ENCODE data around the gene PRKAR2B.

PRKAR2B gene

DNA sequence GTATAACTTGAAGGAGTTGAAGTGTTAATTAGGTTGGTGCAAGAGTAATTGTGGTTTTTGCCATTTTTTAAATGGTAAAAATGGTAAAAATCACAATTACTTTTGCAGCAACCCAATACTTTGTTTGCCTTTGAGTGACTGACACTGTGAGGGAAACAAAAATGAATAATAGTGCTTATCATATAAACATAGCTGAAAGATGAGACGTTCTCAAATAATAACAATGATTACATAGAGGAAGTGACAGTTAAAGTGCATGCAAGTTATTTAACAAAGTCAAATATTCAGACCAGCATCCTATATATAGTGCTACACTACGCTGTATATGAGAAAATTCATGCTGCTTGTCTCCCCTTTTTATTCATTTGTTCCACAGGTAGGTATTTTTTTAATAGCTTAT is 119.6 kb downstream of the PRKAR2B start:
- no peak for DNase-seq

DNA sequence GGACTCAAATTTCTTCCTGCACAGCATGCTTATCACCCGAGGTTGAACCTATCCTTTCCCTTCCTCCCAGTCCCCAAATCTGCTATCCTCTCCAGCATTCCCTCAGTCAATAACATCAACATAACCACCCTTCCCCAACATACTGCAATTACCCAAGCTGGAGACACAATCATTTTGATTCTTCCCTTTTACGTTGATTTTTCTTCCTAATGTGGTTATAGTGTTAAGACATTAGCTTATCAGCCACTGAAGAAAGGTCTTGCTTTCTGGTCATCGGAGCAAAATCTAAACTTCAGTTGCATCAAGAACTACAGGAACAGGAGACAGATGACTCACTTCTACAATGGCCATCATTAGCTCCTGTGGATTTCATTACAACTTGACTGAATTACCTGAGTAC is 120.8 kb downstream of the PRKAR2B start:
- DNase-seq: no peak

DNA sequence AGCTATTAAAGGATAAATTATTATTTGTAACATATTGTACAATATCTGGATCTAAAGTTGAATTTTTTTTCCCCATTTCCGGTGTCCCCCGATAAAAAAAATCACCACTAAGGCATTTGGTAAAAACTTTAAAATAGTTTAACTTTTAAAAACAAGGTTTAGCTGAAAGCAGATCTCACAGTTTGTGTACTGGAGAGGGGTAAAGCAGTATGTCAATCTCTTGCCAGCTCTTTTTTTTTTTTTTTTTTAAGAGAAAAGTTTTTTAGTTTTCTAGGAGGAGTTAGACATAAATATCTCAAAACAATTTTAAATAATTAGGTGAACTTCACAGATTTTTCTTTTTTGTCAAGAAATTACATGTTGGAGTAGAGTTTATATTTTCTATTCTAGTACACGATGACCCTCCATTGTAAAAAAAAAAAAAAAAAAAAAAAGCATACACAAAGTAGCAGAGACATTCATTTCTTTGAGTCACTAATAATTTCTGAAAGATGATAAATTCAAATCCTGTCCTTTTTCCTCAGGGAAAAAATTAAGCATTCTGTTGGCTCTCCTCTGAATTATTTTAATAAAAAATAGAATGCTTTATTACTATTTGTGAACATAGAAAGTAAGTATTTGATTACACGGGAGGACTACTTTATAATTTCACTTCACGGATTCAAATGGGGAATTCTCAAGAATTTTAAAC is 122.4 kb downstream of the PRKAR2B start:
- DNase-seq: no peak

DNA sequence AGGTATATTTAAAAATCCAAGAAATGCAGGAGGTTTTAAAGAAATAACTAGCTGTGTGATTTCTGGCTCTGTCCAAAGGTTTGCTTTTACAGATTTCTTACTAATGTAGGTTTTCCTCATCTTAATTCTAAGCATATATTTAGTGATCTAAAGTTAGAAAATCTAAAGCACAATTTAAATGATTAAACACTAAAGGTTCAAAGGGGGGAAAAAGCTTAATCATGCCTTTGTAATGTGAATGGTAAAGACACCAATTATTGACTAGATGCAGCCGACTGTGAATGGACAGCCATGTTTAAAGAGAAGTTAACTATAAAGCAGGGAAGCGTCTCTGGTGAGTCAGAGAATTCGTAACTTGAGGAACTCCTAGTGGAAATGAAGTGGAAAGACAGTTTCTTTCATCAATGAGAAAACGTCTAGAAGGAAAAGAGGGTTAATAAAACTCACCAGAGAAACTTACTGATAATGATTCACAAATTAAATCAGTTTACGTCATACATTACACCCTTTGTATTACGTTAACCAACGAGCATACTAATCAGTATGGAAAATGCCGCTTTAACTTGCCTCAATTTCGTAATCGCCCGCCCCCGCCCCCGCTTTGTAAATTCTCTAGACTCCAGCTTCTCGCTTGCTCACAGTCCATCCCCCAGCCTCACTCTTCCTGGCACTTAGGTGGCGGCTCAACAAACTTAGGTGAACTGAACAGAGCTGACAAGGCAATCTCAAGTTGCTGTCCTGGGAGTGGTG is 123.2 kb downstream of the PRKAR2B start:
- DNase-seq: peak; percentile 60

DNA sequence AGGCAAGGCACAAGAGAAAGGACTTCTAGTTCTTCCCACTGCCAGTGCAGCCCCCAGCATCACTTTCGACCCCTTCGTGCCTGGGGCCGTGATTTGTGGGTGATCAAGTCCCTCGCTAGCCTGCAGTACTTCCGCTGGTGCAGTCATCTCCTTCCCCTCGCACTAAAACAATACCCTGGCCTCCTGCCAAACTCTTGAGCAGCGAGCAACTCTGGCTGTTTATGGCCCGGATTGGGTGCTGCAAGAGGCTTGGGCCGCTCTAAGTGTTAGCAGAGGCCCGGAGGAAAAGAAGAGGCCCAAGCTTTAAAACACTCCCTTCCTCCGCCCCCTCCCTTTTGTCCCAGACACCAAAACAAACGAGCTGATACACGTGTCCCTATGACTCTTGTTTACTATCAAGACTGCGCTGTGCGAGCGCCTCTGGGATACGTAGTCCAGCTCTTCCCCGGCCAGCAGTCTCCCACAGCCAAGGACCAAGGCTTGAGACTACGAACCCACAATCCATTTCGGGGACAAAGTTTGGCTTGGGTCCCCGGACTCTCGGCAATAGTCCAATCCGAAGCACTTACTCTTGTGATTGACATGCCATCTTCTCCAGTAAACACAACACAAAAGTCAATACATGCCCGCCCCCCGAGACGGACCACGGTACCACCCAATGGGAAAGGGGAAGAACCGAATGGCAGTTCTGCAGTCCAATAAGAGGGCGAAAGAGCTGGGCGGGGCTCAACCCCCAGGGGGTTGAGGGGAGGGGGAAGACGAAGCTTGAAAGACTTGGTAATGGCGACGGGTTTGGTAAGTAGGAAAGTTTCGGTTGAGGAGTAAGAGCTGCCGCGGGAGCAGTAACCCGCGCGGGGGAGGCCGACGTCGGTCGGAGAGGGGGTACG is 124.0 kb downstream of the PRKAR2B start, which contains the start of gene HBP1:
TSS of gene HBP1 (plus strand) at position 771 of the 887 bp plus-strand sequence. CDS start 10,891 bp downstream, outside the sequence.
- DNase-seq: peak; percentile 97

DNA sequence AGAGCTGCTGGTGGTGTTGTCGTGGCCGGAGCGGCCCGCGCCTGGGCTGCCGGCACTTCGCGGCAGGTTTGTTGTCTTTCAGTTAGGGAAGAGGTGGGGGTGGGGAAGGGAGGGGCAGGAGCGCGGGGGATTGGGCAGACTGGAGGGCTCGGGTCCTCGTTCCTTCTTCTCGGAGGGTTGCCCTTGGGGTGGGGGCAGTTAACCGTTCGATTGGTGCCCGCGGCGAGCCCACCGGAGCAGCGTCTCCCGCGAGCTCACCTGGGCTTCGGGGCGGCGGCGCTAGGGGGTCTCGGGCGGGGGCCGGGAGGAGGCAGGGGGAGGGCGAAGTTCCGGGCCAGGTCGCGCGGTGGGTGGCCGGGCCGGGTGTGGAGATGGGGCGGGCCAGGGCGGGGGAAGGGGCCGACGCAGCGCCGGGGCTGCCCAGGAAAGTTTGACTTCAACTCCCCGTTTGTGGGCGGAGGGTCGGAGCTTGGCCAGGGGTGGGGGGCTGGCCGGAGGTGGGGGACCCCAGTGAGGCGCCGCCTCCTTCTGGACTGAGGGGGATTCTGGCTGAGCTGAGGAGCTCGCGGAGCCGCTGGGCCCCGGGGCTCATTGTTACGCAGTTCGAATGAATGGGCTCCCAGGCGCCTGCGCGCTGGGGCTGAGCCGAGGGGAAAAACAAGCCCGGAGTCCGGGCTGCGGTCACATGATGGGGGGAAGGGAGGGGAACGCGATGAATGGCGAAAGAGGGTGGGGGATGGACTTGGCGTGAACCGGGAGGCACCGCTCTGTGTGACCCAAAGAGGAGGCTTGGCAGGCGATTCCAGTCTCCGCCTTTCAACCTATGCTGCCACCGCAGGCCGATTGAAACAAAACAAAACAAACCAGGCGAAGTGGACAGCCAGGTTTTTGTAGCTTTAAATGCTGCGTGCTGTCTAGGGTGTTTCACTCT is 124.9 kb downstream of the PRKAR2B start:
- DNase-seq: peak; percentile 62

DNA sequence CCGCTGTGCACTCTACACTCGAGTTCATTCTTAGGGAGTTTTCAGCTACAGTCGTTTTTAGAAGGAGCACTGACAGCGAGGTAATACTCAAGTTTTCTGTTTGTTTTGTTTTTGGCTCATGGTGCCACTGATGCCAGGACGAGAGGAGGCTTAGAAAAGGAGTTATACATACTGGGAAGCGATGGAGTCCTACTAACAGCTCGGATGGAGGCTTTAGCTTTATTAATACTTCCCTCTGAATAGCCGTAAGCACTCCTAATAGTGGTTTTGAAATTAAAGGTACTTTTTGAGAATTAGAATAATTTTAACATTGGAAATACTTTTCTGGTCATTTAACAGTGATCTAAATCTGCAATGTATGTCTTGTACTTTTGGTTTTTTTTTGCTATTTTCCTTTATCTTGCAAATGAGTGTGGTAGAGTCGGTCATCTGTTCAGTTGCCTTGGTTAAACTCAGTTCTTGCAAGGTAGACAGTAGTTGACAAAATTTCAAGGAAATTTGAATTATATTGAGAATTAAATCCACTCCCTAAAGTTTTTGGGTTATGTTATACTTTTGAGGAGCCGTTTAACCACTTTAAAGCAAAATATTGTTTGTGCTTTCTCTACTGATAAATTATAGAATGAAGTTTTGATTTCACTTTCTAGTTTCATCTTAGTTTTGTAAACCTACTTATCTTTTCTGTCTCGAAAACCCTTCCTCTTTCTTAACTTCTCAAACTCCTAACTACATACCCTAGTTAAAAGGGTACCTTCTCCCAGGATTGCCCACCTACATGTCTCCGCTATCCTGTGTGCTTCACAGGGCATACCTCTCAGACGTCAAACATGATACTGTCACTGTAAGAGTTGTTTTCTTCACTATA is 125.8 kb downstream of the PRKAR2B start:
- no peak for DNase-seq

DNA sequence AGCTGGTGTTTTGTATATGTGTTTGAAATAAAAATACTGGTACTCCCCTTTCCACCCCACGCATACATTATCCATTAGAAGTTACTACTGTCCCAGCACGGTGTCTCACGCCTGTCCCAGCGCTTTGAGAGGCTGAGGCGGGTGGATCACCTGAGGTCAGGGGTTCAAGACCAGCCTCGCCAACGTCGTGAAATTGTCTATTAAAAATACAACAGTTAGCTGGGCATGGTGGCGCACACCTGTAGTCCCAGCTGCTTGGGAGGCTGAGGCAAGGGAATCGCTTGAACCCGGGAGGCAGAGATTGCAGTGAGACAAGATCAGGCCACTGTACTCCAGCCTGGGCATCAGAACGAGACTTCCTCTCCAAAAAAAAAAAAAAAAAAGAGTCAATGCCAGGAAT is 127.0 kb downstream of the PRKAR2B start:
- no peak for DNase-seq

DNA sequence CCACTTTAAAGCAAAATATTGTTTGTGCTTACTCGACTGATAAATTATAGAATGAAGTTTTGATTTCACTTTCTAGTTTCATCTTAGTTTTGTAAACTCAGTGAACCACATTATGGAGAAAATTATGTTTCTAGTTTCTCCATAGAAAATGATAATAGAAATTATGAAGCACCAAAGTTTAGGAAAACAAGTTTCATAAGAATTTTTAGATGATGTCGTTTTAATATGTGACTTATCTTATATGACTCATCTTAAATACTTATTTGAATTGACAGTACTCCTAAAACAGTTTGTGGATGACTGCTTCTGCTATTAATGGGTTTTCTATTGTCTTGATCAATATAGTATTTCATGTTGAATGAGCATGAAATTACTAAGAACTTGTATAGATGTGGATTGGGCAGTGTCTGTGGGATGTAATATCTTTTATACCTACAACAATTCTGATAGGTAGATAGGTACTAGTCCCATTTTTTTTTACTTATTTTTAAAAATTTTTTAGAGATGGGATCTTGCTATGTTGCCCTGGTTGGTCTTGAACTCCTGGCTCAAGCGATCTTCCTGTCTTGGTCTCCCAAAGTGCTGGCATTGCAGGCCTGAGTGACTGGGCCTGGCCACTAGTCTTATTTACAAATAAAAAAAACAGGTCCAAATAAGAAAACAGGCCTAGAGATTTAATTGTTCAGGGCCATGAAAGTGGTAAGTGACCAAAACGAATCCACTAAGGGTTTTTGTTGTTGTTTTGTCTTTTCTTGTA is 127.9 kb downstream of the PRKAR2B start:
- no peak for DNase-seq

DNA sequence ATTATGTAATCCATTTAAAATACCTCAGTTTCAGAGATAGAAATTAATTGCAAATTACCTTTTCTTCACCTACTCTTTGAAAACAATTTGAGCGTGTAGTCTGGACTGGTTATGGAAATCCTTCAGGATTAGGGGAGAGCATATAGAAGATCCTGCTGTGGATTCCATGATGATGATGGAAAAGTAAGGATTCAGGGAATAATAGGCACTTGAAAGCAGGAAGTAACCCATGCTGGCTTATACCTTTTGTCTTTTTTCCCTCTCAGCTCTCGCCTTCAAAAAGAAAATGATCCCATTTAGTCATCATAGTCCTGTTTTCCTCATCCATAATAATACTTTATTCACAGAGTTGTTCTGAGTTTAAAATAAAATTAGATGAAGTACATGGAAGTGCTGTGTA is 128.7 kb downstream of the PRKAR2B start:
- DNase-seq: no peak

DNA sequence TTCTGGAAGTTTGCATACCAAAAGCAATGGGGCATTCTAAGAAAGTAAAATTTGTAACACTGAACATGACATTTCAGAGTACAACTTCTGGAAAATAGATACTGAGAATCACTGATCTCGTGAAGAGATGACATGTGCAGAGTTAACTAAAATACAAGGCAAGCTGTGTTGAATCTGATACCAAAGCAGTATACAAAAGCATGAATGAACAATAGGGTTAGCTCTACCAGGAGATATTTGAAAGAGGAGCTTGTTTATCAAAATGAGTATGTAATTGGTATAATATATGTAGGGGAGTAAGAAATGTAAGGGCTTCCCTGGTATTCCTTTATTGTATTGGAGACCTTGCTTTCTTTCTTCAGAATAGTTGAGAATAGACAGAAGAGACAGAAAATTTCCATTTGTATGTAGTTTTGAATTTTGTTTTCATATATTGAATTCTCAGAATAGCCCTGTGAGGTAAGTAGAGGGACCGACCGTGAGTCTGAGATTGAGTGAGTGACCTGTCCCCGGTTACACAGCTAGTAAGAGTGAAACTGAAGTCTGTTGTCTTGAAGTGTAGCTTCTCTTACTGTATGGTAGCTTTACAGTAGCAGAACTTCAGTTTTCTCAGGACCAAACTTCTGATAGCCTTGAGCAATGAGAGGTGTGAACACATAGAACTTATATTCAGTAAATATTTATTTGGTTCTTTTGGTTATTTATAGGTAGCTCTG is 129.3 kb downstream of the PRKAR2B start:
- DNase-seq: no peak

DNA sequence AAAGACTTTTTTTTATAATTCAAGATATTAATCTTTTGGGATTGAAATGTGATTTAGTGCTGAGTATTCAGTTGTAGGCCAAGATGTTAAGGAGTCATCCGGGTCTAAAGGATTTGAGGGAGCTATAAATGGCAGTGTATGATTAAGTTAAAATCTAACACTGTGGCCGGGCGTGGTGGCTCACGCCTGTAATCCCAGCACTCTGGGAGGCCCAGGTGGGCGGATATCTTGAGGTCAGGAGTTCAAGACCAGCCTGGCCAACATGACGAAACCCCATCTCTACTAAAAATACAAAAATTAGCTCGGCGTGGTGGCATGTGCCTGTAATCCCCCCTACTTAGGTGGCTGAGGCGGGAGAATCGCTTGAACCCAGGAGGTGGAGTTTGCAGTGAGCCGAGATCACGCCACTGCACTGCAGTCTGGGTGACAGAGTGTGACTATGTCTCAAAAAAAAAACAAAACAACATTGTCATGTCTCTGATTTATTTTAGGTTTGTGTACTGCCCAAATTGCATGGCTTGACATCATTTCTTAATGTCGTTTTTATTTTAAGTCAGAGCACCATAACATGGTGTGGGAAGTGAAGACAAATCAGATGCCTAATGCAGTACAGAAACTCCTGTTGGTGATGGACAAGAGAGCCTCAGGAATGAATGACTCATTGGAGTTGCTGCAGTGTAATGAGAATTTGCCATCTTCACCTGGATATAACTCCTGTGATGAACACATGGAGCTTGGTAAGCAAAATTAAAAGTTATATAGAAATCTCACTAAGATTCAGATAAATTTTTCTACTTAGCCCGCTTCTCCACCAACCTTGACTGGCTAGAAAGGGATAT is 135.0 kb downstream of the PRKAR2B start:
- no peak for DNase-seq

DNA sequence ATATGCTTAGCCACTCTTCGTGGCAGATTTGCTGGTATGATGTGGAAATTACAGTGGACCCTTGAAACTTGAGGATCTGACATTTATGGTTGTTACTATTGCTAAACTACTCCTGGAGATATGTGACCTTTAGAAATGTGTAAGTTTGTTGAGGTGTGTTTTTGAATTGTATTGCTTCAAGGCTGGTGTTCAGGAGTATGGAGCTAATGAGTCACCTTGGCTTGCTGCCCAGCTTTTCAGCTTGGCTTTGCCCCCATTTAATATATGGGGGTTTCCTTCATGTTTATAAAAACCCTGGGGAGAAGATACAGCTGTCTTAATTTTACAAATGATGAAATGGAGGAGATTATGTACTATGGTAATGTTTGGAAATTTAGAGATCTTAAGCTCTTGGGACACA is 135.9 kb downstream of the PRKAR2B start:
- peak; percentile 69 for DNase-seq

DNA sequence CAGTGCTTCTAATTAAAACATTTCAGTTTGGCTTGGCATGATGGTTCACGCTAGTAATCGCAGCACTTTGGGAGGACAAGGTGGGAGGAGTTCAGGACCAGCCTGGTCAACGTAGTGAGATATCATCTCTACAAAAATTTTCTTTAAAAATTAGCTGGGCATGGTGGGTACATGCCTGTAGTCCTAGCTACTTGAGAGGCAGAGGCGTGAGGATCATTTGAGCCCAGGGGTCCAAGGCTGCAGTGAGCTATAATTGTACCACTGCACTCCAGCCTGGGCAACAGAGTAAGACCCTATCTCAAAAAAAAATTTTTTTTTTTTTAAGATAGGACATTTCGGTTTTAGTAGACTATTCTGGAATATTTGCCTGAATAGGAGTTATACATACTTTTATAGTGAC is 136.7 kb downstream of the PRKAR2B start:
- DNase-seq: no peak

DNA sequence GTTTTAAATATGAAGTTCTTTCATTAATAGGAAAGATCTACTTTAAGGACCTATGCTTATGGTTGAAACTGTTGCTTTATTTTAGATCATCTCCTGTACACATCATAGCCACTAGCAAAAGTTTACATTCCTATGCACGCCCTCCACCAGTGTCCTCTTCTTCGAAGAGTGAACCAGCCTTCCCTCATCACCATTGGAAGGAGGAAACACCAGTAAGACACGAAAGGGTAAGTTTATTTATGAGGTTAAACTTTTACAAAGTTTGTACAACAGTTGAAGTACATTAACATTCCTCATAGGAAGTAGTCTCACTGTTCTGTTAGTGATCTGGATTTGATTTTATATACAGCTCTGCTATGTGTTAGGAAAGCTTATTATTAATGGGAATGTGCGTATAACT is 141.2 kb downstream of the PRKAR2B start:
- DNase-seq: no peak

DNA sequence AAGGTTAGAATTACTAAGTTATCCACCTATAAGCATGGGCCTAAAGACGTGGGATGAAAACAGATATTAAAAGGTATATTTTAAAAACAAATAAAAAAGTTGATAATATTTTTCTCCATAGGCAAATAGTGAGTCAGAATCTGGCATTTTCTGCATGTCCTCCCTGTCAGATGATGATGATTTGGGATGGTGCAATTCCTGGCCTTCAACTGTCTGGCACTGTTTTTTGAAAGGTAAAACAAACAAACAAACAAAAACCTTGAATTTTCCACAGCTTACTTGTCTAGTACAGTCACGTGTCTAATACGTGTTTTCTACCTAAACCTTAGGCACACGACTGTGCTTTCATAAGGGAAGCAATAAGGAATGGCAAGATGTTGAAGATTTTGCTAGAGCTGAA is 141.7 kb downstream of the PRKAR2B start:
- DNase-seq: no peak

DNA sequence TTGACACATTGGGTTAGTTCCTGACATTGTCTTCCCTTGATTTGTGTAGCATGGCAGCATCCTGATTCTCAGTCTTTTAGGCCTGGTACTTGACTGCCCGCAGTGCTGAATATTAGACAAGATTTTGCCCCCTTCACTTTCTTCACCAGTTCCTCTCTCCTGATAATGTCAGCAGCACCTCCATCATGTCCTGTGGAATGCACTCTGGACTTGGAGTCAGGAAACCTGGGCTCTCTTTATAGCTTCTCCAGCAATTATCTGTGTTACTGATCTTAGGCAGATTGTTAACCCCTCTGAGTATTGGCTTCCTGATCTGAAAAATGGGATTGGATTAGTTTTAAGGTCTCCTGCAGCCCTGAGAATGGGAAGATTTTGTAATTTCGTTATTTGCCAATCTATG is 143.3 kb downstream of the PRKAR2B start:
- DNase-seq: no peak

DNA sequence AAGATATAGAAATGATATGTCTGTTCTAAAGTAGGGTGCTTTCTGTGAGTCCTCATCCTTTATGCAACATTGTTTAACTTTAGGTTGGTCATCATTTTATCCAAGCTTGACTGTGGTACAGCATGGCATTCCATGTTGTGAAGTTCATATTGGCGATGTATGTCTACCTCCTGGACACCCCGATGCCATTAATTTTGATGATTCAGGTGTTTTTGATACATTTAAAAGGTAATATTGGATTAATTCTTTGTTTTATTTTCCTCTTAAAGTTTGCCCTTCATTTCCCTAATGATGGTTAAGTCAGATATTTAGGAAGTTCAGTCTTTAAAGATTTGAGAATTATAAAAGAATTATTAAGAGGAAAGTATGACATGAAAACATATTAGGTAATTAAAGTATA is 145.6 kb downstream of the PRKAR2B start:
- no peak for DNase-seq

DNA sequence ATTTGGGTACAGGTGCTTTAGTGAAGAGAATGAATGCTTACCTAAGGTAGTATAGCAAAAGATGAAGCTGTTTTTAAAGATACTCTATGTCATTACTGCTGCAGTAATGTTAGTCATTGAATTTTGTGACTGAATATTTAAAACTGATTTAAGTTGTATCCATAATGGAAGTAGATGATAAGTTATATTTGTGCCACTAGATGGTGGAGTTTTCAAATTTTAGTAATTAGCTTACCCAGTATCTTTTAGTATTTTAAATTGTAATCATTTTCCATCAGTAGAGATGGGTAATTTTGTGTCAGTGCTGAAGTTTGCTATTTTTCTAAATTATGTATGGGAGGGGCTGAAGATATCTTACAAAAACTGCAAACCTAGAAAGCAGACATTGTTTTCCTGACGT is 149.5 kb downstream of the PRKAR2B start:
- DNase-seq: no peak

Data from activated T-cell treated with anti-CD3 and anti-CD28 coated beads for 4 hours (primary cell).